SH-SY5Y (cell line): ENCODE measurements around the gene FMR1.

Experiments
- GATA2 ChIP-seq: IDR thresholded peaks from 2 replicates; pipeline ENCODE4 v1.6.1; 2011; ENCODE audit warnings: mild to moderate bottlenecking, low read depth, low read length
- GATA3 ChIP-seq: IDR thresholded peaks from 2 replicates; pipeline ENCODE4 v1.6.1; 2011; ENCODE audit warnings: low read depth, mild to moderate bottlenecking, low read length, moderate library complexity

DNA sequence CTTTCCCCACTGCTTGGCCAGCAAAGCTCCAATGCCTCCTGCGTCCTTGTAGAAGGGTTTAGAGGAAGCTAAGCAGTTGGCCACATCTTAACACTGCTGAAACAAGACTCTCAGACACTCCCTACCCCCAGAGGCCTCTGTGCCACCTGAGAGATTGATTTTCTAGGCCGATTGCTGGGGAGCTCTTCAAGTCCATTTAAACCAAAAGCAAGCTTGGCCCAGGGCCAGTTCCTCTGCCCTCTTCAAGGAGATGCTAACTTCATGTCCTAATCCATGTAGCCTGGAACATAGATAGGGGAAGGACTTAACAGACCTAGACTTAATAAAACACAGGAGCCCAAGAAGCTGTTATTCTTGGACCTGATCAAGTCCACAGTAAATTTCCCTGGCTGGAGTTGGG, 42.3 kb downstream of the FMR1 start:
- TF ChIP-seq GATA2, result no peak
- no peak for TF ChIP-seq GATA3
